GM12891 (cell line): ENCODE data around the gene ABHD10.

Experiments
- PAX5 ChIP-seq: IDR thresholded peaks from 2 replicates; pipeline ENCODE4 v1.6.1; 2011; ENCODE audit warnings: low read length, moderate library complexity, mild to moderate bottlenecking; ENCODE audit not compliant: insufficient read depth, severe bottlenecking
- POLR2A ChIP-seq: IDR thresholded peaks from 2 replicates; pipeline ENCODE4 v1.6.1; 2011; ENCODE audit warnings: low read depth, low read length, control low read depth
- POLR2AphosphoS5 ChIP-seq: IDR thresholded peaks from 2 replicates; pipeline ENCODE4 v1.6.1; 2011; ENCODE audit warnings: low read depth, low read length, control low read depth
- POU2F2 ChIP-seq: IDR thresholded peaks from 2 replicates; pipeline ENCODE4 v1.6.1; 2011; ENCODE audit warnings: low read depth, mild to moderate bottlenecking, control low read depth, low read length, moderate library complexity
- SPI1 ChIP-seq: IDR thresholded peaks from 2 replicates; pipeline ENCODE4 v1.6.1; 2011; ENCODE audit warnings: low read depth, low read length, control low read depth
- TAF1 ChIP-seq: IDR thresholded peaks from 2 replicates; pipeline ENCODE4 v1.6.1; 2011; ENCODE audit warnings: low read depth, low read length, control low read depth

- TF ChIP-seq POLR2AphosphoS5 (no peak), SPI1 (no peak), POLR2A (no peak), TAF1 (no peak), PAX5 (no peak), POU2F2 (no peak)
Observed at GRCh38 chr3:112000966-112001365, 22.1 kb downstream of the ABHD10 start.
